Cardiac fibroblast (primary cell): ENCODE results near the gene LRTM1.

Experiments used
- DNase-seq, 2 donors: peaks; one replicate each; pipeline versions ENCODE4 v3.0.0 to v3.0.0-alpha.2; 2010; ENCODE audit warnings: low read depth in 2 of 2
- H3K4me3 ChIP-seq, 2 donors: replicated peaks in 1 of 2; 1 replicate in 1 of 2; 2 replicates in 1 of 2; pipeline ENCODE4 v1.5.1; 2011; ENCODE audit warnings: low read depth in 2 of 2, low read length in 2 of 2, mild to moderate bottlenecking in 2 of 2, moderate library complexity in 1 of 2
- CTCF ChIP-seq: IDR thresholded peaks from one replicate; pipeline ENCODE4 v1.5.1; 2011; ENCODE audit warnings: low read depth, mild to moderate bottlenecking, low read length, inconsistent platforms

LRTM1 gene

GRCh38 chr3:54901906-54902685, 25.8 kb downstream of the LRTM1 start:
- no peak for TF ChIP-seq CTCF
- DNase-seq = no peak
- H3K4me3 ChIP-seq = no peak overlapping the region

DNA sequence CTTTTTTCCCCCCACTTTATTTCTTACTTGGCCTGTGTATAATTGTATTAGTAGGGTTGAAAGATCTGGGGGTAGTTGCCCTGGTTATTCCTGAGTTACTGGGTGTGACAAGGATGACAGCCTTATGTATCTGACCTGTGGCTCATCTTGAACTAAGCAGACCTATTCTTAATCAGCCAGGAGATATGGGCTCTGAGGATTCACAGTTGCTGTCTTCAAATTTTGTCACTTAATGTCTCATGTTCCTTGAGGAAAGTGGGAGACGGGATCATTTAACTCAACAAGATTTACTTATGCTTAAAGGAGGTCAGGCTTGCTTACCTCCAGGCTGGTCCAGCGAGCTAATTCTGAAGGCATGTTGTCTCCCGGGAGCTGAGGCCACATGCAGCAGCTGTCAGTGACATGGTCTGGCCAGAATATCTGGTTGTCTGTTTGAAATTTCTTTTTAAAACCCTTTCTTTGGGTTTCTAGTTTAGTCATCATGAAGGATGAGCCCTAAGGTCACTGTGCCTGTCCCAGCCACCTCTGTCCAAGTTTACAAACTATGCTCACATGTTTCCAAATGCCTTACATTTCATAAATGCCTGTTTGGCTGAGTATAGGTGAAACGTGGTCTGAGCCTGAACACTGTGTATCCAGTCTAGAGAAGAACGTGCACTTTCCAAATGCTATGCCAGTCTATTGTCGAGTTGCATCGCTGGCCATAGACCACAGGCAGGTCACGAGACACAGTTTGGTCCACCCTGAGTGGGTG, 26.8 kb downstream of the LRTM1 start:
- DNase-seq = peak in 1 of 2 donors; percentile 42

DNA sequence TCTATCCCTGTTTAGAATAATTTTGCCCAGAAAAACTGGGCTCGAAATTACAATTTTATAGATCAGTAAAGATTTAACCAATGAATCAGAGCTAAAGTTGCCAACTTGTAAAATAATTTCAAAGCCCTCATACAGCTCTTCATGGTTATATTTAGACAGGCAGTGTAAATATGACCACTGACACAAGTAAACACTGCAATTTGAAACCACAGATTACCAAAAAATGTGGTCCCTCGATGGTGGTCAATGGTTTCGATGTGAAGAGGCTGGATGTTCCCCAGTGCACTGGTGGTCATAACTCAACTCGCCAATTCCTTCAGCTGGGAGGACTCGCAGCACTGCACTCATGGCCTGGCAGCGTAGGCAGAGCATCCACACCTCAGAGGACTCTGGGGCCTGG, 28.6 kb downstream of the LRTM1 start:
- no peak overlapping the region for H3K4me3 ChIP-seq
- DNase-seq = no peak
- no peak for TF ChIP-seq CTCF

More for the DNA sequence above, 26.8 kb downstream of the LRTM1 start:
- TF ChIP-seq CTCF = no peak
- no peak overlapping the region for H3K4me3 ChIP-seq

- DNase-seq = peak; percentile 52 to 80
- TF ChIP-seq CTCF = no peak
- no peak overlapping the region for H3K4me3 ChIP-seq
These were observed 30.7 kb downstream of the LRTM1 start for GRCh38 chr3:54897028-54897711.

DNA sequence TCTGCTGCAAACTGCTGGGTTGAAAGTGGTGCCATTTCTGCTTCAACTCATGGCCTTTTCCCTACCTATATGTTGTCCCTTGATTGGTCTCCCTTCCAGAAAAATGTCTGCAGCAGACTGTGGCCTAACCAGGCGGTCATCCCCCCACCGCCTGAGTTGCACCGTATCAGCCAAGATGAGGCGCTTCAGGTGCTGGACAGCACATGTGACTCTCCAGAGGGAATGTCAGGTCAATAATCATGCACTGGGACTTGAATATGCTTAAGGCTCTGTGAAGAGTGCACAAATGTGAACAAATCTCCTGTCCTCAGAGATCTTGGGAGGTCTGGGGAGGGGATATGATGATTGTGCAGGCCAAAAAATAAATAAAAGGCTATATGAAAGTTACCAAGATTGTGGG, 32.2 kb downstream of the LRTM1 start:
- H3K4me3 ChIP-seq = no peak overlapping the region
- no peak for TF ChIP-seq CTCF
- no peak for DNase-seq

GRCh38 chr3:54892168-54892567, 35.7 kb downstream of the LRTM1 start:
- TF ChIP-seq CTCF = no peak
- H3K4me3 ChIP-seq = no peak overlapping the region
- no peak for DNase-seq
